Tibial nerve (tissue), 4 donors: ENCODE measurements around the gene PODXL. TPM values are rescaled to one million over a fixed set of nuclear protein-coding genes. Genes with fewer than 3 reads are reported as not detected.

Experiments used
- DNase-seq, 2 donors: peaks; one replicate each; pipeline ENCODE4 v3.0.0-alpha.2; 2019; ENCODE audit warnings: low spot score in 2 of 2
- H3K27ac ChIP-seq, 4 donors: fragments of 200-600 bp; sonication (generic) in 3 of 4; one replicate each; pipeline ENCODE4 v1.5.1; 2017 to 2019; ENCODE audit warnings: mild to moderate bottlenecking in 1 of 4
- H3K27me3 ChIP-seq, 2 donors: fragments of 200-600 bp; sonication (generic) in 1 of 2; one replicate each; pipeline versions ENCODE4 v1.5.1 to v1.6.0; 2017 to 2019
- H3K36me3 ChIP-seq, 3 donors: fragments of 200-600 bp; sonication (generic); one replicate each; pipeline ENCODE4 v1.5.1; 2018 to 2019
- H3K4me1 ChIP-seq, 4 donors: fragments of 200-600 bp; sonication (generic) in 3 of 4; one replicate each; pipeline ENCODE4 v1.5.1; 2017 to 2019
- H3K4me3 ChIP-seq, 4 donors: fragments of 200-600 bp; sonication (generic) in 3 of 4; one replicate each; pipeline ENCODE4 v1.5.1; 2017 to 2019; ENCODE audit warnings: mild to moderate bottlenecking in 1 of 4, moderate library complexity in 1 of 4
- H3K9me3 ChIP-seq, 4 donors: fragments of 200-600 bp; sonication (generic) in 3 of 4; one replicate each; pipeline ENCODE4 v1.5.1; 2017 to 2019
- EP300 ChIP-seq, 2 donors: sonication (generic); formaldehyde crosslinking; IDR thresholded peaks; one replicate each; pipeline ENCODE4 v1.6.1; 2017; ENCODE audit warnings: antibody characterized with exemption in 2 of 2, mild to moderate bottlenecking in 1 of 2
- POLR2A ChIP-seq, 2 donors: fragments of 450-650 bp; IDR thresholded peaks; one replicate each; pipeline ENCODE4 v1.6.1; 2017; ENCODE audit warnings: antibody characterized with exemption in 2 of 2, mild to moderate bottlenecking in 2 of 2, moderate library complexity in 2 of 2
- WGBS, 2 donors: methylation state at CpG; one replicate each; pipeline ENCODE4 v1.1.5; 2018; 5-methylcytosine and 5-hydroxymethylcytosine counted together
- total RNA-seq, 4 donors: library from RNA; depleted of rRNA; stranded (reverse); fragments of >200 nt; gene quantifications; one replicate each; pipeline ENCODE4 v1.1.0, GENCODE V29; 2016
- TF ChIP-seq, protein P1 (sequence below), 5 experiments: fragments of 200-600 bp in 3 of 5; fragments of 450-650 bp in 2 of 5; sonication (generic) in 3 of 5; IDR thresholded peaks; one replicate each; pipeline ENCODE4 v1.5.1; 2016 to 2019; ENCODE audit warnings: antibody characterized with exemption in 5 of 5, mild to moderate bottlenecking in 3 of 5, moderate library complexity in 2 of 5

Gene PODXL
- total RNA-seq, 4 donors from 2014 or later = 12.1 to 40.8 (median 34.3) TPM

DNA sequence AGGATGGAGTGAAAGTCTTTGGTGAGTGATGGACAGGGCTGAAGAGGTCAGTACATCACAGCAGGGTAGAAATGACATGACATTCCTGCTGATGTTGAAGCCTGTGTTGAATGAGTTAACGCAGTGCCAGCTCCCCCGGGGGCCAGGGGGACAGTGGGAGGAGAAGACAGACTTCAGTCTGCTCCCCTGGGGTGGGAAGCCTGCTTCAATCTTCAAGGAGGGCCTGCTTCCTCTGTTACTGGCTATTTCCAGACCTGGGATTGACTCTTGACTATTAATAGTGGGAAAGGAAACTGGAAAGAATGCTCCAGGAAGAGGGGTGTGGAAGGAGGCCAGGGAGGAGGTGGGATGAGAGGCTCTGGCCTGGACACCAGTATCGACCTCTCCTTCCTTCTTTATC is 27.2 kb downstream of the PODXL start:
- no peaks in the 10 kb centered on the region for H3K27me3 ChIP-seq
- H3K4me3 ChIP-seq = no peak overlapping the region
- WGBS, 2 donors = 45 to 46% methylated on average over 3 of the region's 3 CpGs
- no peaks in the 10 kb centered on the region for H3K36me3 ChIP-seq
- no peak overlapping the region for H3K27ac ChIP-seq
- no peaks in the 10 kb centered on the region for H3K9me3 ChIP-seq
- TF ChIP-seq, protein P1, sequence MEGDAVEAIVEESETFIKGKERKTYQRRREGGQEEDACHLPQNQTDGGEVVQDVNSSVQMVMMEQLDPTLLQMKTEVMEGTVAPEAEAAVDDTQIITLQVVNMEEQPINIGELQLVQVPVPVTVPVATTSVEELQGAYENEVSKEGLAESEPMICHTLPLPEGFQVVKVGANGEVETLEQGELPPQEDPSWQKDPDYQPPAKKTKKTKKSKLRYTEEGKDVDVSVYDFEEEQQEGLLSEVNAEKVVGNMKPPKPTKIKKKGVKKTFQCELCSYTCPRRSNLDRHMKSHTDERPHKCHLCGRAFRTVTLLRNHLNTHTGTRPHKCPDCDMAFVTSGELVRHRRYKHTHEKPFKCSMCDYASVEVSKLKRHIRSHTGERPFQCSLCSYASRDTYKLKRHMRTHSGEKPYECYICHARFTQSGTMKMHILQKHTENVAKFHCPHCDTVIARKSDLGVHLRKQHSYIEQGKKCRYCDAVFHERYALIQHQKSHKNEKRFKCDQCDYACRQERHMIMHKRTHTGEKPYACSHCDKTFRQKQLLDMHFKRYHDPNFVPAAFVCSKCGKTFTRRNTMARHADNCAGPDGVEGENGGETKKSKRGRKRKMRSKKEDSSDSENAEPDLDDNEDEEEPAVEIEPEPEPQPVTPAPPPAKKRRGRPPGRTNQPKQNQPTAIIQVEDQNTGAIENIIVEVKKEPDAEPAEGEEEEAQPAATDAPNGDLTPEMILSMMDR (IDR thresholded peaks at IDR 0.05) = no peak
- no peak for TF ChIP-seq EP300 (IDR thresholded peaks at IDR 0.05)
- no peaks in the 10 kb centered on the region for H3K4me1 ChIP-seq
- DNase-seq = no peak

DNA sequence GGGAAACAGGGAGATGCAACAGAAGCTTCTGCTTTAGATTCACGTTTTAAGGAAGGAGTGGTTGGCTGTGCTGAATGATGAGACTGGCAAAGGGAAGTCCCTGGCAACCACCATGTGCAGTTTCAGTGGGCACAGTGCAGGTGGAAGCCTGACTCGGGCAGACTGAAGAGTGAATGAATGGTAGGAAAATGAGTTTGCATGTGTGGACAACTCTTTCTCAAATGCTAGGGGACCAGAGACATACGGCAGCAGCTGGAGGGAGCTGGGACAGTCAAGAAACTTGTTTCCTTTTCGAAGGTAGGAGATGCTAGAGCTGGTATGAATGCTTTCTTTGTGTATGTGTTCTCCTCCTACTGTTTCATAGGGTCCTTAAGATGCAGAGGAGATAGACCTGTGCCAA is 29.0 kb downstream of the PODXL start:
- Histone ChIP-seq H3K27me3 (no peaks in the 10 kb centered on the region), H3K4me3 (no peak overlapping the region), H3K27ac (no peak overlapping the region), H3K4me1 (peaks cover 0 to 2% (median under 1%) of the 10 kb centered on the region in 4 donors), H3K9me3 (no peaks in the 10 kb centered on the region), H3K36me3 (no peaks in the 10 kb centered on the region)
- WGBS, 2 donors = 49 to 56% methylated on average over 4 of the region's 4 CpGs
- TF ChIP-seq, protein P1 (IDR thresholded peaks at IDR 0.05) = no peak
- TF ChIP-seq POLR2A (IDR thresholded peaks at IDR 0.05) = no peak
- TF ChIP-seq EP300 (IDR thresholded peaks at IDR 0.05) = no peak
- no peak for DNase-seq

DNA sequence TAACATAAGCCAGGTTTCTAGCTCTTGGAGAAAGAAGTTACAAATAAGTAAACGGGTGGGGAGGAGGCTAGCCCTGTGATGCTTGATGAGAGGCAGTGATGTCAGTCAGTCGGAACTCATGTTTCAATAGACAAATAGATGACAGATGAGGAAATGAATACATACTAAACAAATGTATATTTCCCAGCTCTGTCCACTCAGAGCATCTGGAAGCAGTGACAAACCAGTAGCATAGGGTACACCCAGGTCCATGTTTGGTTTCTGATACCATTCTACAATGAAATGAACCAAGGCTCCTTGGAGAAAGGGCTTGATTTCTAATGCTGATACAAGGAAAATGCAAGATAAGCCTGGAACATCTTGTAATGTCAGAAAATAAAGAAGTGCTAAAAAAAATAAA is 30.6 kb downstream of the PODXL start:
- no peak for DNase-seq
- no peaks in the 10 kb centered on the region for H3K36me3 ChIP-seq
- no peak overlapping the region for H3K4me3 ChIP-seq
- 75 to 77% methylated on average over 2 of the region's 2 CpGs for WGBS, 2 donors
- H3K27me3 ChIP-seq = no peaks in the 10 kb centered on the region
- TF ChIP-seq, protein P1 (IDR thresholded peaks at IDR 0.05) = no peak
- no peak for TF ChIP-seq POLR2A (IDR thresholded peaks at IDR 0.05)
- no peak for TF ChIP-seq EP300 (IDR thresholded peaks at IDR 0.05)
- no peaks in the 10 kb centered on the region for H3K9me3 ChIP-seq
- no peak overlapping the region for H3K27ac ChIP-seq
- peaks cover 0 to 16% (median 3%) of the 10 kb centered on the region in 4 donors for H3K4me1 ChIP-seq

DNA sequence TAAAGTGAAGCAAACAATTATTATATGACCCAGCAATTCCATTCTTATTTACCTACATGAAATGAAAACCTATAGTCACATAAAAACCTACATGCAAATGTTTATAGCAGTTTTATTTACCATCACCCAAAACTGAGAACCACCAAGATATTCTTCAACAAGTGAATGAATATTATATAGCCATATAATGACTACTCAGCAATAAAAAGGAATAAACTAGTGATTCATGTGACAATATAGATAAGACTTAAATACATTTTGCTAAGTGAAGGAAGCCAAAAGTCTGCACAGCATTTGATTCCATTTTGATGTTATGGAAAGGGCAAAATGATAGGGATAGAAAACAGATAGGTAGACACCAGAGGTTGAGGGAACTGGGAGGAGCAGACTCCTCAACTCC is 31.7 kb downstream of the PODXL start:
- H3K27me3 ChIP-seq = no peaks in the 10 kb centered on the region
- no peaks in the 10 kb centered on the region for H3K36me3 ChIP-seq
- H3K9me3 ChIP-seq = no peaks in the 10 kb centered on the region
- no peak overlapping the region for H3K27ac ChIP-seq
- H3K4me3 ChIP-seq = no peak overlapping the region
- no peak for TF ChIP-seq EP300 (IDR thresholded peaks at IDR 0.05)
- no peak for TF ChIP-seq POLR2A (IDR thresholded peaks at IDR 0.05)
- TF ChIP-seq, protein P1 (IDR thresholded peaks at IDR 0.05) = no peak
- no peak for DNase-seq
- H3K4me1 ChIP-seq = peaks cover 0 to 16% (median 3%) of the 10 kb centered on the region in 4 donors

DNA sequence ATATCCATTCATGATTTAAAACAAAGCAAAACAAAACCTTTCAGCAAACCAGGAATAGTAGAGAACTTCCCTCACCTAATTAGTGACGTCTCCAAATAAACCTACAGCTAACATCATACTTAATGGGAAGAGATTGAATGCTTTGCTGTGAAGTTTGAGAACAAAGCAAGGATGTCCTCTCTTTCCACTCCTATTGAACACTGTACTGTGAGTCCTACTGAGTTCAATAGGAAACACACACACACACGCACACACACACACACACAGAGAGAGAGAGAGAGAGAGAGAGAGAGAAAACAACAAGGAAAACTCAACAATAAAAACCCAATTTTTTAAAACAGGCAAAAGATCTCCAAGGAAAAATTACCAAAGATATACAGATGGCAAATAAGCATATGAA is 32.3 kb downstream of the PODXL start:
- peaks cover 0 to 16% (median 3%) of the 10 kb centered on the region in 4 donors for H3K4me1 ChIP-seq
- H3K27me3 ChIP-seq = no peaks in the 10 kb centered on the region
- H3K9me3 ChIP-seq = no peaks in the 10 kb centered on the region
- 55 to 67% methylated on average over 2 of the region's 2 CpGs for WGBS, 2 donors
- no peak overlapping the region for H3K4me3 ChIP-seq
- no peak for DNase-seq
- H3K36me3 ChIP-seq = no peaks in the 10 kb centered on the region
- H3K27ac ChIP-seq = no peak overlapping the region
- TF ChIP-seq EP300 (IDR thresholded peaks at IDR 0.05) (no peak), POLR2A (IDR thresholded peaks at IDR 0.05) (no peak)
- TF ChIP-seq, protein P1 (IDR thresholded peaks at IDR 0.05) = no peak
